ENCODE measurements around the gene RXRA.

Gene RXRA

DNA sequence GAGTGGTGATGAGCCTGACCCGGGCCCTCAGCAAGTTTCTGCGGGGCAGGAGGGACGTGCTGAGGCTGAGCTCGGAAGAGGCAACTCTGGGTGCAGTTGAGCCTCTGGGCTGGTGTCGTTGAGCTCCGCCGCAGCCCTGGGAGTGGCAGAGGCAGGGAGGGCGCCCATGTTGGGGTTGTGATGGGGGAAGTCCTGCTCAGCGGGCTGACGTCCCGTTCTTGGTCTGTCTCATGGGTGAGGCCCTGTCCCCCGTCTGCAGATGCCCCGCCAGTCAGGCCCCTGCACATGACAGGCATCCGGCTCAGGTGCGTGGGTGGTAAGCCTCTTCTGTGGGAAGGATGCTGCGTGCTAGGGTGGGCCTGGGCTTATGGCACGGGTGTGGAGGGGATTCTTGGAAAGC, 64.3 kb downstream of the RXRA start:
- DNase-seq = no peak
- TF ChIP-seq POLR2A (IDR thresholded peaks at IDR 0.05; ENCODE audit: low read length) (no peak), GATA1 (IDR thresholded peaks at IDR 0.05; ENCODE audit: low read depth, low read length) (no peak)

- no peak for DNase-seq
- TF ChIP-seq GATA1 (IDR thresholded peaks at IDR 0.05; ENCODE audit: low read depth, low read length) (no peak), POLR2A (IDR thresholded peaks at IDR 0.05; ENCODE audit: low read length) (no peak)
Measured at GRCh38 chr9:134390947-134391318, 64.7 kb downstream of the RXRA start.

- TF ChIP-seq POLR2A (IDR thresholded peaks at IDR 0.05; ENCODE audit: low read length) = no peak
- no peak for TF ChIP-seq GATA1 (IDR thresholded peaks at IDR 0.05; ENCODE audit: low read depth, low read length)
- no peak for DNase-seq
Measured at GRCh38 chr9:134391319-134392231, 65.3 kb downstream of the RXRA start.

GRCh38 chr9:134392900-134393299, 66.6 kb downstream of the RXRA start:
- TF ChIP-seq POLR2A (IDR thresholded peaks at IDR 0.05; ENCODE audit: low read length) (no peak), GATA1 (IDR thresholded peaks at IDR 0.05; ENCODE audit: low read depth, low read length) (no peak)
- DNase-seq = no peak

DNA sequence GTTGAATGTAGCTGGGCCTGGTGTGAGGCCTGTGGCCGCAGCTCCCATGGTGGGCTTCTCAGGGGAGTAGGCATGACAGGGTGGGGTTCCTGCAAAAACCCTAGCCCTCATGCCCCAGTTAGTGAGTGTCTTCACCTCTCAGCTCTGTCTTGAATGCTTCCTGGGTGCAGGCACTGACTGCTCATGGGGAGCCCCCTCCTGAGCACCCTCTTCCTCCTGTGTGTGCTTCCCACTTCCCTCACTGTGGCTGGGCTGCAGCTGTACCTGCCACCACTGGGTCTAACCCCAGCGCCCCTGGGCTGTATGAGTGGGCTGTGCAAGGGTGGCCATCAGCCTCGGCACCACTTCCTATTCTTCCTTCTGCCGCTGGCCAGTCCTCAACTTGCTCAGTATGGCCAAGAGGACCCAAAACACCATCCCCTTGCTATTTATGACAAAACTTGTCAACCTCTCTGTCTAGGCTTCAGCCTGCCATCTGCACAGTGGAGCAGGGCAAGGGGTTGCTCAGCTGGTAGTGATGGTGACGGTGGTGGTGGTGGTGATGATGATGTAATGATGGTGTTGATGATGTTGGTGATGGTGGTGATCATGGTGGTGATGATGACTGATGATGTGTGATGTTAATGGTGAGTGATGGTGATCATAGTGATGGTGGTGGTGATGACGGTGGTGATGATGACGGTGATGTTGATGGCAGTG, 67.5 kb downstream of the RXRA start:
- no peak for TF ChIP-seq GATA1 (IDR thresholded peaks at IDR 0.05; ENCODE audit: low read depth, low read length)
- TF ChIP-seq POLR2A (IDR thresholded peaks at IDR 0.05; ENCODE audit: low read length) = no peak
- DNase-seq = no peak

DNA sequence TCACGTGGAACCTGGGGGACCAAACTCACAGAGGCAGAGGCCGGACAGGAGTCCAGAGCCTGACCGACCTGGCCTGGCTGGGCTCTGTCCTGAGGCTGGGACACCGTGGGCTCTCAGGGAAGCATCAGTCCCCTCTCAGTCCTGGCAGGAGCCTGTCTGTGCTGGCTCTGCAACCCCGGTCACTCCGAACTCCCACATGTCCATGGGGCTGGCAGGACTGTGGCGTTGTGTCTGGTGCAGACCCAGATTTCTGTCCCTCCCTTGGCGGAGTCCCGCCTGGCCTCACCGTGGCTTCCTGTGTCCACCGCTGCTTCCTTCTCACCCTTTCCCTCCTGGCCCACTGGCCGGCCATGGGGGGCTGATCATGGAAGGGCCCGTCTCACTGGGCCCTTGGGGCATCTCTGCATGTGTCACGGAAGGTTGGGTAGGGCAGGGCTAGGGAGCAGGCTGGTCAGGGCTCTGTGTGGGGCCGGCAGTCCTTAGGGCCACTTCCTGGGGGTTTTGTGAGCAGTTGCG, 68.8 kb downstream of the RXRA start:
- no peak for TF ChIP-seq POLR2A (IDR thresholded peaks at IDR 0.05; ENCODE audit: low read length)
- no peak for TF ChIP-seq GATA1 (IDR thresholded peaks at IDR 0.05; ENCODE audit: low read depth, low read length)
- no peak for DNase-seq

GRCh38 chr9:134395737-134396257, 69.5 kb downstream of the RXRA start:
- DNase-seq = no peak
- no peak for TF ChIP-seq POLR2A (IDR thresholded peaks at IDR 0.05; ENCODE audit: low read length)
- no peak for TF ChIP-seq GATA1 (IDR thresholded peaks at IDR 0.05; ENCODE audit: low read depth, low read length)

DNA sequence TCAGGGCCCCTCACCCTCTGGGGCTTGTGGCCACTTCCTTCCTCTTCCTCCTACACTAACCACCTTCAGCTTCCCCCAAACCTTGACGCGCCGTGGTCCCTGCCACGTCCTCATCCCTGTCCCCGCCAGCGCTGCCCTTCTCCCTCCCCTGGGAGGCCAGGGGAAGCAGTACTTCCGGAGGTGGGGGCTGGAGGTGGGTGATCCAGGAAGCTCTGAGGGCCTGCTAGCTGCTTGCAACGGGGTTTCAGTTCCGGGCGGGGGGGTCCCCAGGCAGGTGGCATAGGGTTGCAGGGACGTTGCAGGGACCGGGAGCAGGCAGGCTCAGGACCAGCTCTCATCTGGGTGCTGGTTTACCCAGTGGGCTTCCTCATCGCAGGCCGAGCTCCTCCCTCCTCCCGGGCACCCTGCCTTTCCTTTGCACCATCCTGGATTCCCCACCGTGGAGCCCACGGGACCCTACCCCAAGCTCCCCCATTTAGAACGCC, 70.0 kb downstream of the RXRA start:
- no peak for DNase-seq

GRCh38 chr9:134396825-134397224, 70.6 kb downstream of the RXRA start:
- no peak for DNase-seq
- TF ChIP-seq POLR2A (IDR thresholded peaks at IDR 0.05; ENCODE audit: low read length) (no peak), GATA1 (IDR thresholded peaks at IDR 0.05; ENCODE audit: low read depth, low read length) (no peak)

More for the DNA sequence above, 70.0 kb downstream of the RXRA start:
- TF ChIP-seq GATA1 (IDR thresholded peaks at IDR 0.05; ENCODE audit: low read depth, low read length) (no peak), POLR2A (IDR thresholded peaks at IDR 0.05; ENCODE audit: low read length) (no peak)

DNA sequence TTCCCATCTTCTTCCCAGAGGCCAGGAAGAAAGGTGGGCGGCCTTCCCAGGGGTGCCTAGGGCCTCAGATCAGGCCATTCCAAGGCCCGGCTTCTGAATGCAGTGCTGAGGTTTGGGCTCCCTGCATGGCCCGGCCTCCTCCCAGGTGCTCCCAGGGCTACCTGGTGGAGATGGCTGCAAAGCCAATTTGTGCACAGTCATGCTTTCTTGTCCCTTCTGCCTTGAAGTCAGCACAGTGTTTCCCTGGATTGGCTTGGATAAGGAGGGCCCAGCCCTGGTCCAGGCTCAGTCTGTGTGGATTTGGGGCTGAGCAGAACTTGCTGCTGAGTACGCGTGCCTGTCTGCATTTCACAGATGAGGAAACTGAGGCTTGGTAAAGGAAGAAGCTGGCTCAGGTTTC, 72.5 kb downstream of the RXRA start:
- no peak for DNase-seq
- TF ChIP-seq POLR2A (IDR thresholded peaks at IDR 0.05; ENCODE audit: low read length) = no peak
- TF ChIP-seq GATA1 (IDR thresholded peaks at IDR 0.05; ENCODE audit: low read depth, low read length) = no peak

DNA sequence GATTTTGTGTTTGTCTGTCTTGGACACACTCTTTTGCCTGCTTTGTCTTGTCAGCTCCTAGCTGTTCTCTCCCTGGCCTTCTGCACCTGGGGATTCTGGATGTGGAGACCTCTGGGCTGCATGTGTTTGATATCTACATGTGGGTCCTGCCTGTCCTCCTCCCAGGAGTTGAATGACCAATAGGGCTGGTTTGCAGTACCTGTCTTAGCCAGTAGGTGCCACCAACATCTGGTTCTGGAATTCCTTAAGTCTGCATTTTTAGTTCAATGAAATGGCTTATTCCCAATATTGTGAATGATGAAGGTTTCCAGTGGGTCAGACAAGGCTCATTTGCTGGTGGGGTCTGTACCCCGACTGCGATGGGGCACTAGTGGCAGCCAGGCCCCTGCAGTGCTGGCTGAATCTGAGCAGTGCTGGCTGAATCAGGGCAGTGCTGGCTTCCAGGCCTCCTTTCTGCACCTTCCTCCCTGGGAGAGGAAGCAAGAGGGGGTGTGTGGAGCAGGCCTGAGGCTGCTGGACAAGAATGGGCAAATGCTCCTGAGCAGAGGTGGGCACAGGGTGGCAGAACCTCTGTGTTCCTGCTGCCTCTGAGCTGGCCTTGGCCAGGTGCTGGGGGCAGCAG, 73.3 kb downstream of the RXRA start:
- no peak for TF ChIP-seq GATA1 (IDR thresholded peaks at IDR 0.05; ENCODE audit: low read depth, low read length)
- no peak for TF ChIP-seq POLR2A (IDR thresholded peaks at IDR 0.05; ENCODE audit: low read length)
- DNase-seq = peak; percentile 48 to 50

DNA sequence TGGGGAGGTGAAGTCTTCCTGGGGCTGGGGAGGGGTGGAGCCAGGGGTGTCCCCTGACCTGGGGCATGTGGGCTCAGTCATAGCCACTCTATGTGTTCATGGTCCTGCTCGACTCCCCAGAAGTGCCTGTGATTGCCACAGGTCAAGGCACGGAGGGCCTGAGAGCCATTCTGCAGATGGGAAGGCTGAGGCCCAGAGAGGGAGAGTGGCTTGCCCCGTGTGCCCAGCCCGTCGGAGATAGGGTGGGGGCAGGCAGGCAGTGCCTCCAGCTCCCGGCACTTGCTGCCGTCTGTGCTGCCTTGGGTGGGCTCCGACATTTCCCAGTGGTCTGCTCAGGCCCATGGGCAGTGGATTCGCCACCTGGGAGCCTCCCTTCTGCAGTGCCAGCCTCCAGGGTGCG, 74.0 kb downstream of the RXRA start:
- TF ChIP-seq GATA1 (IDR thresholded peaks at IDR 0.05; ENCODE audit: low read depth, low read length) (no peak), POLR2A (IDR thresholded peaks at IDR 0.05; ENCODE audit: low read length) (no peak)

GRCh38 chr9:134401391-134401790, 75.1 kb downstream of the RXRA start:
- DNase-seq = no peak
- no peak for TF ChIP-seq GATA1 (IDR thresholded peaks at IDR 0.05; ENCODE audit: low read depth, low read length)
- no peak for TF ChIP-seq POLR2A (IDR thresholded peaks at IDR 0.05; ENCODE audit: low read length)

More for the DNA sequence above, 74.0 kb downstream of the RXRA start:
- DNase-seq = no peak

DNA sequence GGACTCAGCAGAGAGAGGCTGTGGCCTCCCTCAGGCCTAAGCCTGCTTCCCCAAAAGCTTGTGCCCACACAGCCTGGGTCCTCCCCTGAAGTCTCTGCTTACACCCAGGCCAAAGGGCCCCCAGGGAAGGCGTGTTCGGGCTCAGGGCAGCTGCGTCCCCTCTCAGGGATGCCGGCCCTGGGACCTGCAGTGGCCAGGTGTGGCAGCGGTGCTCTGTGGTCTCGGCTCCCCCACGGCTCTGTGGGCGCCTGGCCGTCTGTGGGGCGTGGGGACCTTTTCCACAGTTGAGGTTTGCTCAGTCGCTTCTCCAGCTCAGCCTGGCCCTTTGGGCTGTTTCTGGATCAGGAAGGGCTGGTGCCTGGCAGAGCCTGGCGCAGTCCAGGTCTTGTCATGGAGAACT, 75.9 kb downstream of the RXRA start:
- TF ChIP-seq GATA1 (IDR thresholded peaks at IDR 0.05; ENCODE audit: low read depth, low read length) (no peak), POLR2A (IDR thresholded peaks at IDR 0.05; ENCODE audit: low read length) (no peak)
- no peak for DNase-seq
